NCI-H226 (cell line): Measurements from ENCODE around the gene GOLGA6L10.
"Not testable (repeated sequence)": the region's sequence is repeated elsewhere in the genome, so short reads cannot be mapped to it uniquely, and the experiment has no call there.

Experiments
- DNase-seq: peaks from one replicate; pipeline ENCODE4 v3.0.0-alpha.2; 2015

The GOLGA6L10 gene

GRCh38 chr15:82349375-82349774, at the start of gene GOLGA6L10:
TSS of gene GOLGA6L10 (minus strand) at chr15:82349475. CDS start at chr15:82349375, 100 bp downstream.
- DNase-seq: not testable (repeated sequence)

GRCh38 chr15:82398785-82399184, 49.5 kb upstream of the GOLGA6L10 start:
- no peak for DNase-seq

GRCh38 chr15:82397817-82398216, 48.5 kb upstream of the GOLGA6L10 start:
- no peak for DNase-seq

GRCh38 chr15:82395788-82396187, 46.5 kb upstream of the GOLGA6L10 start:
- DNase-seq: not testable (repeated sequence)

GRCh38 chr15:82393671-82394070, 44.4 kb upstream of the GOLGA6L10 start:
- no peak for DNase-seq

- not testable (repeated sequence) for DNase-seq
These were observed 42.8 kb upstream of the GOLGA6L10 start for GRCh38 chr15:82392077-82392476.

- not testable (repeated sequence) for DNase-seq
These were observed 40.9 kb upstream of the GOLGA6L10 start for GRCh38 chr15:82390152-82390551.

- not testable (repeated sequence) for DNase-seq
These were observed 37.9 kb upstream of the GOLGA6L10 start for GRCh38 chr15:82387209-82387608.

- not testable (repeated sequence) for DNase-seq
These were observed 32.2 kb upstream of the GOLGA6L10 start for GRCh38 chr15:82381330-82381955.

GRCh38 chr15:82379552-82379951, 30.3 kb upstream of the GOLGA6L10 start:
- DNase-seq: not testable (repeated sequence)

- not testable (repeated sequence) for DNase-seq
These were observed 24.4 kb upstream of the GOLGA6L10 start for GRCh38 chr15:82373661-82374060.

- DNase-seq: no peak
These were observed 22.4 kb upstream of the GOLGA6L10 start for GRCh38 chr15:82371656-82372055.

- DNase-seq: not testable (repeated sequence)
These were observed 18.5 kb upstream of the GOLGA6L10 start for GRCh38 chr15:82367790-82368189.

GRCh38 chr15:82365692-82366323, 16.5 kb upstream of the GOLGA6L10 start:
- not testable (repeated sequence) for DNase-seq

- DNase-seq: not testable (repeated sequence)
These were observed 15.3 kb upstream of the GOLGA6L10 start for GRCh38 chr15:82364548-82364947.

- DNase-seq: not testable (repeated sequence)
These were observed 13.5 kb upstream of the GOLGA6L10 start for GRCh38 chr15:82362790-82363189.

GRCh38 chr15:82360618-82361017, 11.3 kb upstream of the GOLGA6L10 start:
- DNase-seq: not testable (repeated sequence)

- not testable (repeated sequence) for DNase-seq
These were observed 5.8 kb upstream of the GOLGA6L10 start for GRCh38 chr15:82355055-82355454.

GRCh38 chr15:82354546-82354945, 5.3 kb upstream of the GOLGA6L10 start:
- not testable (repeated sequence) for DNase-seq

- not testable (repeated sequence) for DNase-seq
These were observed 1.6 kb downstream of the GOLGA6L10 start for GRCh38 chr15:82347645-82348044.

- not testable (repeated sequence) for DNase-seq
These were observed 4.1 kb downstream of the GOLGA6L10 start for GRCh38 chr15:82345176-82345575.

- DNase-seq: not testable (repeated sequence)
These were observed 4.9 kb downstream of the GOLGA6L10 start for GRCh38 chr15:82344421-82344820.

GRCh38 chr15:82343851-82344250, 5.4 kb downstream of the GOLGA6L10 start:
- not testable (repeated sequence) for DNase-seq

GRCh38 chr15:82342632-82343374, 6.5 kb downstream of the GOLGA6L10 start:
- not testable (repeated sequence) for DNase-seq
